Femur (tissue), 1 donor: ENCODE results near the gene KLHDC8B.

ENCODE experiments used
- DNase-seq: peaks from one replicate; pipeline ENCODE4 v3.0.0-alpha.2; 2017

The KLHDC8B gene

DNA sequence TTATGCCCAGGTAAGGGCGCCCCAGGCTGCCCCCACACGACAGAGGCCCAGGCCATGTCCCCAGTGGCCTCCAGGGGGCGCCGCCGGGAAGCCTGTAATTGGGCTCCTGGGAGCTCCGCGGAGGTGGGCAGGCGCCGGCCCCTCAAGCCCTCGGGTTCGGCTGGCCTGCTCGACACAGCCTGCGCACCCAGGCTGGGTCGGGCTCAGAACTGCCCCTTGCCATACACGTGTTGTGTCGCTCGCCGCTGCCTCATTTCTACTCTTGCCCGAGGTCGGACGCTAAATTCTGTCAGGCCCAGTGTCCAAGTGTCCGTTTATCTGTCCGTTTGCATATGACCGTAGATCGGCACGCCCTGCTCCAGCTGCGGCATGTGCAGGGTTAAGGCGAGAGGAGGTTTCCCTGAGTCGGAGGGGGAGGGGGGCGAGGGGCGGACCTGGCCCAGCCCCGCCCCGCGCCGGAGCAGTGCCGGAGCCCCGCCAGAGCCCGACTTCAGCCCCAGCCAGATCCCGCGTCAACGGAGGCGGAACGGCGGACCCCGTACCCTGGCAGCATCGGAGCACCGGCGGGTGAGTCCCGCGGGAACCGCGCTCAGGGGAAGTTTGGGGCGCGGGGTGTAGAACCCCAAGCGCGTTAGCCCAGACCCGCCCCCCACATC, at the start of gene KLHDC8B:
Gene KLHDC8B, plus strand, starts transcription at position 480 of the 656 bp plus-strand sequence. CDS start 1,172 bp downstream, outside the sequence.
- peak; percentile 92 for DNase-seq

DNA sequence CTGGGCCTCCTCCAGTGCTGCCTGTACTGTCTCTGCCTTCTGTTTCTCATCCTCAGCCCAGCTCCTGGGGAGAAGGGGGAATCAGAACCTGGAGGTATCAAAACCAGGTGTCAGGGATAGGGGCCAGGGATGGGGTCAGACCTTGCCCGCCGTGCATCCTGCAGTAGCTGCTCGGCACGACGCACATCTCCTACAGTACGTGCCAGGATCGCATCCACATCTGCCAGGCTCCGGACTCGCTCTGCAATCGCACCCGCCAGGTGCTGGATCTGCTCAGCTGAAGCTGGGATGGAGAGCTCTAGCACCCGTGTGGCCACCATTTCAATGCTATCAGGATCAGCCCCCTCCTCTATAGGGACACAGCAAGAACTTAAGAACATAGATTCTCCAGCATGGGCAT, 49.4 kb upstream of the KLHDC8B start:
- no peak for DNase-seq

DNA sequence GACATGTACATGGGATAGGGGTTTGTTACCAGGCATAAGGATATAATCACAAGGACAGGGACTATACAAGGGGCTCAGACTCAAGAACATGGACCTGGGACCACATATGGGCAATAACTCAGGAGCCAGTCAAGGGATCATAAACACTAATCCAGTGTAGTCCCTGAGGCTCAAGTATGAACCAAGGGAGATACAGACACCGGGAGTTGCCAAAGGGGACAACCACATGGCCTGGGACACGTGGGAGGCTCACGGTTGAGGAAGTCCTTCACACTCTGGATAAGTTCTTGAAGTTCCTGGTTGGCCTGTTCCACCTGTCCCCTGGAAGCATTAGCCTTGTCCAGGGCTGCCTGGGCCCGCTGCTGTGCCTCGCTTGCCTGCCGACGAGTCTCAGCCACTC, 48.9 kb upstream of the KLHDC8B start:
- DNase-seq = no peak

GRCh38 chr3:49122886-49123545, 48.4 kb upstream of the KLHDC8B start:
- DNase-seq = no peak

DNA sequence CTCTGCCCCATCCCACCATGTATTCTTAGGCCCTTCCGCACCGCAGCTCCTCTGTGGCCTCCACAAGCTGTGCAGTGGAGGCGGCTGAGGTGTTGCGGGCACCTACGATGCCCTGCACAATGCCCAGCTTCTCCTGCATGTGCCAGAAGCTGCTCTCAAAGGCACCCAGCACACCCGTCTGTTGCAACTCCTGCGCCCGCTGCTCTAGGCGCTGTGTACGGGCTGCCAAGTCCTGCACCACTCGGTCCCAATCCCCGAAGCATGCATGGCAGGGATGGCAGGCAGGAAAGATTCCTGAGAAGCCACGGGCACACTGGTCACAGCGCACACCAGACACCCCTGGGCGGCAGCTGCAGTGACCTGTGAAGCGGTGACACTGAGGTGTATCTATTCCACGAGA, 47.7 kb upstream of the KLHDC8B start:
- DNase-seq = no peak

- no peak for DNase-seq
Observed at GRCh38 chr3:49124203-49124602, 47.2 kb upstream of the KLHDC8B start.

DNA sequence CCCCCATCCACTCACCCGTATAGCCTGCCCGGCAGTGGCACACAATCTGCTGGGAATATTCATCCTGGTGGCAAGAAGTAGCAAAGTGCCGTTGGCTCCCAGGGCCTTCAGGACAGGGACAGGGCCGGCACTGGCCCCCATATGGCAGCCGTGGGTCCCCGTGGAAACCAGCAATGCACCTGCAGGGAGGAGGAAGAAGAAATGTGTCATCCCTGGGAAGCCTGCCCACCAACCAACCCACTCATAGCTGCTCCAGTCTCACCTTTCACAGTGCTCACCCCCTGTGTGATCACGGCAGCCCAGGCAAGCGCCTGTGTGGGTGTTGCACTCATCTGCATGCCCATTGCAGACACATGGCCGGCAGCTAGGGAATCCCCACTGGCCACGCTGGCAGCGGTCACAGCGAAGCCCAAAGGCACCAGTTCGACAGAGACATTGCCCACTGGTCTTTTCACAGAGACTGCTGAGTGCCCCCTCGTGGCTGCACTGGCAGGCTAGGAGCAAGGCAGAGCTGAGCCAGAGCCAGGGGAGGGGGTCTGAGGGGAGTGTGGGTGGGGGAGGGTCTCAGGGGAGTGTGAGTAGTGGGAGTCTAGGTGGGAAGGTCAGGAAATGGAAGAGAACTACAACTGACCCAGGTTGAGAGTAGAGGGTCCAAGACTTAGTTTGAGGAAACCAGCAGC, 46.3 kb upstream of the KLHDC8B start:
- no peak for DNase-seq

DNA sequence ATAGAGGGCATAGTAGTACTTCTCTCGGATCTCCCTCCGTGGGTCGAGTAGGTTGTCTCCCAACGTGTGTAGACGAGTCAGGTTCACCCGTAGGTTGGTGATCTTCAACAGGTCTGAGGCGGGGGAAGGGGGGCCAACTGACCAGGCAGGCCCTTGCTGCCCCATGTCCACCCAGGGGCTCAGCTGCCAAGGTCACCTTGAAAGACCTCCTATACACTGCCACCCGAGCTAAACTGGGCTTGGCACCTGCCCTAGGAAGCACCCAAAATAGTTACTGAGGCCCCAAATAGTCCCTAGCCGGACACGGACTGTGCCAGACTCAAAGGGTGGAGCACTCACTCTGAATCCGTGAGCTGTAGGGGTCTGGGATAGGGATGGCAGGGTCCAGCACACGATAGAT, 40.4 kb upstream of the KLHDC8B start:
- peak; percentile 21 for DNase-seq

- peak; percentile 13 for DNase-seq
Observed at GRCh38 chr3:49131576-49131975, 39.8 kb upstream of the KLHDC8B start.

DNA sequence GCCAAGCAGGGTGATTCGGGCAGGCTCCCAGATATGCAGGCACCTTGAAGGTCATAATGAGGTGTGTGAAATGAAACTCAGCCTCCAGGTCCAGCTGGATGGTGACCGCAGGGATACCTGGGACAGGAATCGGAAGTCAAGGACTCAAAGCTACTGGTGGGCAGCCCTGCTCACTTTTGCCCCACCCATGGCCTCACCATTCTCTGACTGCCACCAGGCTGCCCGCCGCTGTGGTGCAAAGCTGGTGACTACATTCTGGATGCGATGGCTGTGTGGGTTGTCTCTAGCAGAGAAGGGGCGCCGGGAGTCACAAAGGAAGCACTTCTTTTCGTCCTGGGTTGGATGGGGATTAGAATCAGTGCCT, 39.3 kb upstream of the KLHDC8B start:
- DNase-seq = no peak

DNA sequence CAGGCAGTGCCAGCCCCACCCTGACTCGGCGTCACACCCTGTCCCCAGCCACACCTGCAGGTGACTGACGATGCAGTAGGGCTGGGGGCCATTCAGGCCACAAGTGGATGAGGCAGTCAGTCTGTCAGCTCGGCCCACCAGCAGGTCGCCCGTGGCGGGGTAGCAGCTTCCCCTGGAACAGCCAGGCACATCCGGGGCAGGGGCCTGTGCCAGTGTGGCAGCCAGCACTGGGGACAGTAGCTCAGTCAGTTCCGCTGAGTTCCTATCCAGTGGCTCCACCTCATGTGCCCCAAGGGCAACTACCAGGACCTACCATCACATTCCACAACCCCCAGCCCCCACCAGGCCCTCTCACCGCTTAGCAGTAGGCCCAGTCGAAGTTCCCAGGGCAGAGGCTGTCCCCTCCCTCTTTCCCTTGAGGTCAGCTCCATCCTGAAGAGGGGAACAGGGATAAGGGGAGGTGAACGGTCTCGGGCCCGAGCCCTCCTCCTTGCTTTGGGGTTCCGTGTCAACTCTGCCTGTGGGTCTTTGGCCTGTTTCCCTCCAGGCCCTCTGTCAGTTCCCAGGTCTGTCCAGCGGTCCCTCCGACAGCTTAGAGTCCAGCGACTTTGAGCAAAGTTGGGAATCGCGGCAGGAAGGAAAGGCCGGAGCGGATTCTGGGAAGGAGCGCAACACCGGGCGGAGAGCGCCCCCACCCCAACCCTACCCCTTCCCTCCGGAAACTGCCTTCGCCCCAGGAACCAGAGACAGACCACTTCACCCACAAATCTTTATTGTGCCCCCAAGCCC, 38.8 kb upstream of the KLHDC8B start, which contains the start of gene LAMB2:
Gene LAMB2, minus strand, starts transcription at position 614 of the 789 bp plus-strand sequence. Its CDS starts 183 bp downstream, at position 431.
- DNase-seq = peak; percentile 83

GRCh38 chr3:49133226-49133951, 38.0 kb upstream of the KLHDC8B start:
- DNase-seq = peak; percentile 91

- DNase-seq = peak; percentile 13
Observed at GRCh38 chr3:49134471-49135265, 36.7 kb upstream of the KLHDC8B start.

DNA sequence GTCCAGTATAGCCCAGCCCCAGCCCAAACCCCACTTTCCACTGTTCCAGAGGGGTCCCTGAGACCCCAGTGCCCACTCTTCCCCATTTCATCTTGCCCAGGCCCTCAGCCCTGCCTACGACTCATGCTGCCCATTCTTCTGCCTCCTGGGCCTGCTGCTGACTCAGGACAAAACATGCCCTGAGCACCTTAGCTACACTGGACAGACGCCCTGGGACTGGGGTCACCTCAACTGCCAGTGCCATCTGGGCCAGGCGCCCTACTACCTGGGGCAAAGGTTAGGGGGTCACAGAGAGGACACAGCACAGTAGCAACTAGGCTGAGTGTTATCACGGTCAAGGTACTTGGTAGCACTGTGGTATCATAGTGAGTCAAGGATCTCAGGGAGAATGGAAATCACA, 35.9 kb upstream of the KLHDC8B start:
- DNase-seq = no peak

DNA sequence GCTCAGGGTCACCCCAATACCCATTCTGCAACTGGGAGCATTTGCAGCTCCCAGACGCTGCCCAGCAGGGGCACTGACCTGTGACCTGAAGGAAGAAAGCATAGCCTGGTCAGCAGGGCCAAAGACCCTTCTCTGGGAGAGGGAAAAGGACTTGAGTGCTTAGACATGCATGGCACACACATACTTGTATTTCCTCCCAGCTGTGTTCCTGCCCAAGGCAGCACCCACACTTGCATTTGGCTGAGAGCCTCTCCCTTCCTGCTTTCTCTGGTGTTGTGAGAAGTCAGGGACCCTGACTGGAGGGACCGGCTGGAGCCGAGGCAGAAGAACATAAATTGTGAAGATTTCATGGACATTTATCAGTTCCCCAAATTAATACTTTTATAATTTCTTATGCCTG, 31.3 kb upstream of the KLHDC8B start:
- no peak for DNase-seq

DNA sequence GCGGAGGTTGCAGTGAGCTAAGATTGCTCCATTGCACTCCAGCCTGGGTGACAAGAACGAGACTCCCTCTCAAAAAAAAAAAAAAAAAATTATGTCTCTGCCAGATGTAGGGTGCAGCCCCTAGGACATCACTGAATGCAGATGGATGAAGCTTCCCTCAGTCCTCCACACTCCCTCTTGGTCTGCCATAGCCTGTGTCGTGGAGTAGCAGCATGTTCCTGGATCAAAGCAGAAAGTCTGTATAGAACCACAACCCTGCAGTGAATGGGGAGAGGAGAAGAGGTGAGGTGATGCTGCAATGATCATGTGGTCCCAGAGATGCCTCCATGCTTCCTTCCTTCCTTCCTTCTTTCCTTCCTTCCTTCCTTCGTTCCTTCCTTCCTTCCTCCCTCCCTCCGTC, 23.2 kb upstream of the KLHDC8B start:
- DNase-seq = no peak

DNA sequence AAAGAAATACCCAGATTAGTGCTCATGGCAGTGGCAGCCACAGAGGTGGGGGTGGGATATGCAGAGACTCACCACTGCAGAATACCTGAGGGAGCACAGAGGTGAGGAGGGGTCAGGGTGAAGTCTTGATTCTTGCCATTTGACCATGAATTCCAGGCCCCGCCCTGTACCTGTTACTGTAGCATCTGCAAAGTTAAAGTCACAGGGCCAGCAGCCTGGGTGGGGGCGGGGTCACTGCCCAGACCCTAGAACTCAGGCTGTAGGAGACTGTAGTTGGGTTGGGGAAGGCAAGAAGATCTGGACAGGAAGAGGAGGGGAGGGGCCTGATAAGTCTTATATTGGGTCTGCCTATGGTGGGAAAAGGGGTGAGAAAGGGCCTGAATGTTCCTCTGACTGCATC, 19.8 kb upstream of the KLHDC8B start:
- no peak for DNase-seq

DNA sequence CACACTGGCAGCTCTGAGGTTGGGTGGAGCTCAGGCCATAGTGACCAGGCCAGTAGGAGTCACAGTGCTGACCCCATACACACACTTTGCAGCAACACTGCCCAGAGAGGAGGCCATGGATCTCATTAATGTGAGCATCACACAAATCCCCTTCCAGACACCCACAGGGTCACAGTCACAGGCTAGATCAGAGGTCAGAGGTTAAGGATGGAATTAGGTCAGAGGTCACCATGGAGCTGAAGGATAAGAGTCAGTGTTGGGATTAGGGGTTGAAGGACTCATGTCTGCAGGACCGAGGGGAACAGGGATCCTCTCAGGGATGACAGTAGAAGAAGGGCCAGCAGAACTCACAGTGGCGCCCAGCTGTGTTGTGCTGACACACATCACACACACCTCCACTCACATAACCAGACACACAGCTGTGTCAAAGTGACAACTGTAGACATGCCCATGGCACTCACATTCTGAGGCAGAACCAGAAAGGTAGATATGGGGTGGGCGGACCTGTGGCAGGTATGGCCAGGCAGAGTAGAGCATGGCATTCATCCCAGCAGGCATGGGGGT, 18.0 kb upstream of the KLHDC8B start:
- no peak for DNase-seq

DNA sequence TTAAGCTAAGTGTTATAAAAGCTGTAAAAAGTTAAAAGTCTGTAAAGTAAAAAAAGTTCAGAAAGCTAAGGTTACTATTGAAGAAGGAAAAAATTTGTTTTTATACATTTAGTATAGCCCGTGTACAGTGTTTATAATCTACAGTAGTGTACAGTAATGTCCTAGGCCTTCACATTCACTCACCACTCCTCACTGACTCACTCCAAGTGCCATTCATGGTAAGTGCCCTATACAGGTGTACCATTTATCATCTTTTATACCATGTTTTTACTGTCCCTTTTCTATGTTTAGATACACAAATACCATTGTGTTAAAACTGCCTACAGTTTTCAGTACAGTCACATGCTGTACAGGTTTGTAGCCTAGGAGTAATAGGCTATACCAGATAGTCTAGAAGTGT, 14.1 kb upstream of the KLHDC8B start:
- DNase-seq = no peak

GRCh38 chr3:49158103-49158709, 13.2 kb upstream of the KLHDC8B start:
- DNase-seq = no peak

GRCh38 chr3:49158792-49159191, 12.6 kb upstream of the KLHDC8B start:
- no peak for DNase-seq
